GM18526 (cell line): ENCODE data around the gene ATP6V0B.

Experiments
- POLR2A ChIP-seq: IDR thresholded peaks from 3 replicates; pipeline ENCODE4 v1.6.1; 2011; ENCODE audit not compliant: insufficient read length; ENCODE audit errors: extremely low read depth

ATP6V0B gene

GRCh38 chr1:44016041-44016889, 41.5 kb downstream of the ATP6V0B start:
- no peak for TF ChIP-seq POLR2A

DNA sequence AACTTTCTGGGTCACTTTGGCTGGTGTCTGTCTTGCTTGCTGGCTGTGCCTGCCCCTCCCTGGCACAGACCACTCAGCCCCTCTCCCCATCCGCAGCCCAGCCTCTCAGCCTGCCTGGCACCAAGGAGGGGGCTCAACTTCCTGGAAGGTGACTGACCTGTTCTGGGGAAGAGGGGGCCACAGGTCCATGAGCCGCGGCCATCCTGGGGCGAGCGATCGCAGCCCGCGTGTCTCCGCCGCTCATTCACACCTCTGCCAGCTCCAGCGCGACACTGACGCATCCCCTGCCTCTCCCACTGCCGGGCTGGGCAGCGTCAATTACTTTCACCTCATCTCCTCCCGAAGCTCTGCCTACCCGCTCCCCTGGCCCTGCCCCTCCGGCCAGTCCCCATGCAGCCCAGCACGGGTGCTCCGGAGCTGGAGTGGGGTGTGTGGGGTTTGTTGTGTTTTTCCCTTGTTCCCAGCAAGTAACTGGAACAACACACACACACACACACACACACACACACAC, 42.2 kb downstream of the ATP6V0B start:
- TF ChIP-seq POLR2A: no peak

DNA sequence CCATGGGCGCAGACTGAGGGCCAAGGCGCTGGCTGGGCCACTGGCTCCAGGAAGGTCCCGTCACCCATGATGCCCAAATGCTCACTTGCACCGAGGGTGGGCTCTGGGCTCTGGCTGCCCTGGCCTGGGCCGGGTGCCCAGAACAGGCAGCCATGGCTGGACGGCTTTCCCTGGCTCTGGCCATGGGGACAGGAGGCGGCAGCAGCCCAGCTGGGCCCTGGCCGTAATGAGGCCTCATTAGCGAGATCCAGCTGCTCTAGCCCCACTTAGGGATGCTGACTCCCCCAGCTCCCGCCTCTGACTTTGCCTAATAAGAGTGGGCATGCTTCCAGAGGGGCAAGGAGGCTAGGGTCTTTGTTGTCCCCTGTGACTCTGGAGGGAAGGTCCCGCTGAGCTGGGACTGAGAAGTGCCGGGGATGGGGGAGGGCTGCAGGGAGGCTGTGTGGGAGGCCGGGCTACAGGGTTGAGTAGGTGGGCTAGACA, 44.7 kb downstream of the ATP6V0B start:
- no peak for TF ChIP-seq POLR2A

GRCh38 chr1:44020464-44020863, 45.7 kb downstream of the ATP6V0B start:
- TF ChIP-seq POLR2A: no peak

GRCh38 chr1:44021156-44021555, 46.4 kb downstream of the ATP6V0B start:
- TF ChIP-seq POLR2A: no peak

DNA sequence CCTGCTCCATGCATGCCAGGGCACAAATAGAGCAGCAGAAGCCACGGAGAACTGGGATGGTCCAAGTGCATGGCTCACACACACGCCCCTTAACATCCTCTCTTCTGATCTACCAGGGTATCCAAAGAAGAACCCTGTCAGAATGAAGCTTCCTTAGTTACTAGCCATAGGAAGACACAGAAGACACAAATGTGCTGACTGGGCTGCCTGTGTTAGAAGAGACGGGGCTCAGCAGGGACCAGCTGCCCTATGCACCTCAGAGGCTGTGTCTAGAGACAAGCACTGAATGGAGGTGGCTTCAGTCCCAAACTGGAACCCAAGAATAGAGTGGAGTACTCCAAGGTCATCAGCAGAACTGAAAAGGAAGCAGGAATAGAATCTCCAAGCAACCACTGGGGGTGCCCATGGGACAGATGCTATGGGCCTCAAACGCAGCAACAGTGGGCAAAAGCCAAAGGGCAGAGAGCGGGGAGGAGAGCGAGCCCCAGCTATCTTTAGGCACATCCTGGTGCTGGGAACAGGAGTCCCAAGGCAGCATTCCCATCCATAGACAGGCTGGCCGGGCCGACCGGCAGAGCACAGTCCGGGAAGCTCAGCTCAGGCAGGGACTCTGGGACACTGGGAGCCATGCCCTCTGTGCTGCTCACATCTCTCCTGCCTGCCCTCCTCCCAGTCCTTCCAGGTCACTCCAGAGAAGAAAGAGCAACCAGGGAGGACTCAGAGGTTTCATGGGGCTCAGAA, 47.0 kb downstream of the ATP6V0B start:
- TF ChIP-seq POLR2A: no peak

GRCh38 chr1:44024031-44024902, 49.5 kb downstream of the ATP6V0B start:
- TF ChIP-seq POLR2A: no peak

DNA sequence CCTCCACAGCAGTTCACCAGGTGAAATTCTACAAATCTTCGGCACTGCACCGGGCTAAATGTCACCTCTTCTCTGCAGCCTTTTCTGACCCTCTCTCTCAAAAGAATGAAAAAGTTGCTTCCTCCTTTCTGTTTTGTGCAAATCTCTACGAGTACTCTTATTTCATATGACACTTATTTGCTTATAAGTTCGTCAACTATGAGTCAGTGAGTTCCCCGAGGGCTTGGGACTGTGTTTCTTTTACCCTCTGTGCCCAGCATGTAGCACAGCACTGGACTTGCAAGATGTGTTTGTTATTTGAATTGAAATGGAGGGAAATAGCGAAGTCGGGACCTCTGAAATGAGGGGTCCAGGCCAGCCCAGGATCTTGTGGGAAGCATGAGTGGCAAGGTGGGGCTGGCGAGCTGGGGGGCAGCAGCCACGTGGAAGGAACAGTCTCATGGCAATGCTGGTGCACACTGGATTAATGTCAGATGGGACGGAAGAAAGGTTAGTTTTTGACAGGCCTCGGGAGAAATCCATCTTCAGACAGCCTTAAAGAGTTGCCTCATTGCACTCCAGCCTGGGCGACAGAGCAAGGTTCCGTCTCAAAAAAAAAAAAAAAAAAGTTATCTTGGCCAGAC, 50.3 kb downstream of the ATP6V0B start:
- TF ChIP-seq POLR2A: no peak

DNA sequence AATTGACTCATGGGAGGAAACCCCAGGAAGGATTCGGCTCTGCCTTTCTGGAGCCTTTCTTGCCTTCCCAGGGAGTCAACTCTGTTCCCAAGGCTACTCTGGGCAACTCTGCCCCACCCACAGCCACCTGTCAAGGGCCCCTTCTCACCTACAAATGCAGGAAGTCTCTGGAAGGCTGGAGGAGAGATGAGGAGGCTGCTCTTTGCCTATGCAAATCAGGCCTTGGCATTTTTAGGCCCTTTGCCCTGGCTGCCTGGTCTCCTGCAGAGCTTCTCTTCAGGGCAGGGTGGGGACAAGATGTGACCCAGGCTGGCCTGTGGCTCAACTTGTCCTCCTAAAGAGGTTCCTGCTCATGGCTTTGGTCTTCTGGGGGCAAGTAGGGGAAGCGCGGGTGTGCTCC, 51.1 kb downstream of the ATP6V0B start:
- TF ChIP-seq POLR2A: no peak

GRCh38 chr1:44027320-44027719, 52.6 kb downstream of the ATP6V0B start:
- TF ChIP-seq POLR2A: no peak
